ENCODE data around the gene PRKCZ.
A peak's percentile ranks its signal among the peaks of the same experiment; 100 is the strongest.

Gene PRKCZ

DNA sequence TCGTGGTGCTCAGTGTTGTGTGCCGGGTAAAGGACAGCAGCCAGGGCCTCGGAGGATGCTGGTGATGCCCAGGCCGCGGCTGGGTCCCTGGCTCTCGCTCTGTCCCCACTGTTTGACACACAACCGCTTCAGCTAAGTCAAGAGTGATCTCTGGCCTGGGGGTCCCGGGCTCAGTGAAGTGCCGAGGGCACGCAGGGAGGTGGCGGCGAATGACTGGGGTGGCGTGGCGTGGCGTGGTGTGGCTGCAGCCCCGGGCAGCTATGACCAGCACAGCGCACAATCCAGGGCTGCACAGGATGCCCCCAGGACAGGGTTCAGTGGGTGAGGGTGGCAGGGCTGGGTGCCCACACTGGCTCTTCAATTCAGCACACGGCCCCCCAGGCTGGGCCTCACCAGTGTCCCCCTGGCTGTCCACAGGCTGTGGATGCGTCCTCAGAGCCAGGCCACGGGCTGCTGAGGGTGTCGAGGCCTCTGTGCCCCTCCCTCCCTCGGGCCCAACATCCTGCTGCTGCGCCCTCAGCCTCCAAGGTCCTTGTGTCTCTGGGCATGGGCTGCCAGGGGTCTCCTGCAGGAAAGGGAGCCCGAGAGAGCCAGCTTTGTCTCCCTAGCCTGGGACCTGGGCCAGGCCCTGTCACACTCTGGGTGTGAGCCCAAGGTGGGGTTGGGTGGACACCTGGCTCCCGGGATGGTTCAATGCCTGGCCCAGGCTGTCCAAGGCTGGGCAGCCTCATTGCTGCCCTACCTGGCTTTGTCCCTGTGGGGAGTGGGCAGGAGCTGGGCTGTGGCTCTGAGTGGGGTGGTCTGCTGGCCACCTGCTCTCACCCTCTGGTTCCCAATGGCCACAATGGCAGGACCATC lies 165.9 kb downstream of the PRKCZ start:
- no peak for DNase-seq

- no peak for DNase-seq
These were observed 166.5 kb downstream of the PRKCZ start for GRCh38 chr1:2216767-2217058.

DNA sequence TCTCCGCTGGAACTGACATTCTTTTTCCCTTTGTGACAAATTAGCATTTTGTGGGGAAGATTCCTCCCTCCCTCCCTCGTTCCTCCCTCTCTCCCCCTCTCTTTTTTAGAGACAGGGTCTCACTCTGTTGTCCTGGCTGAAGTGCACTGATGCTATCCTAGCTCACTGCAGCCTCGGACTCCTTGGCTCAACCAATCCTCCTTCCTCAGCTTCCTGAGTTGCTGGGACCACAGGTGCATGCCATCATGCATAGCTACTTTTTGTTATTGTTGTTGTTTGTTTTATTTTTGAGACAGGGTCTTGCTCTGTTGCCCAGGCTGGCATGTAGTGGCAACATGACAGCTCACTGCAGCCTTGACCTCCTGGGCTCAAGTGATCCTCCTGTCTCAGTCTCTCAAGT lies 171.1 kb downstream of the PRKCZ start:
- no peak for DNase-seq

- no peak for DNase-seq
These were observed 174.0 kb downstream of the PRKCZ start for GRCh38 chr1:2224170-2224584.

DNA sequence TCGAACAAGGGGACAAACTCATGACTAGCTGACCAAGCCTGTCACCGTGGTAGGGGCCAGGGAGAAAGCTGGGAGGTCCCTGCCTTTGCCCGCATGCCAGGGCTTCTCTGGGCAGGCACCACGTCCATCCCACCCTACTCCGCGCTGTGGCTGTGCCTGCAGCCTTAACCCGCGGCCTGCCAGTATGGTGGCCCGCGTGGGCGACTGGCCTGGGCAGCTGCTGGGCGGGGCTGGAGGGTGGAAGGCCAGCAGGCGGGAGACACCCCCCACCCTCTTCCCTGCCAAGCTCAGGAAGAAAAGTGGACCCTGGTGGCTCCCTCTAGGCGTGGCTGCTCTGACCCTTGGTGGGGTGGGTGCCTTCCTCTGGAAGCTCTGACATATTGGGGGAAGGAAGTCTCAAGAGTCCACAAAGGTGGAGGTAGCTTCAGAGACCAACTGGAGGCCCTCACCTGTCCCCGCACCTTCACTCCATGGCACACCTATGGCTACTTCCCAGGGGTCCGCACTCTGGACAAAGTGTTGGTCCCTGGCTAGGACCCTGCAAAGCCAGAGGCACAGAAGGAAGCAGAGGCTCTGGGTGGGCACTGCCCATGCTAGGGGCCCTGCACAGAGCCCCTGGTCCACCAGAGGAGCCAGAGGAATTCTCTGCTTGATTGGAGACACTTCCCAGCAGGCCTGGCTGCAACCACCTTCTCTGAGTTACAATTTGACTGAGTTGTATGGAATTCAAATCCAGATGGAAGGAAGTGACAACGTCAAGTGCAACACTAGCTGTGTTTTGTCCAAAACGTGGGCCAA lies 174.6 kb downstream of the PRKCZ start:
- no peak for DNase-seq

GRCh38 chr1:2226525-2227345 lies 176.5 kb downstream of the PRKCZ start:
- DNase-seq: no peak

DNA sequence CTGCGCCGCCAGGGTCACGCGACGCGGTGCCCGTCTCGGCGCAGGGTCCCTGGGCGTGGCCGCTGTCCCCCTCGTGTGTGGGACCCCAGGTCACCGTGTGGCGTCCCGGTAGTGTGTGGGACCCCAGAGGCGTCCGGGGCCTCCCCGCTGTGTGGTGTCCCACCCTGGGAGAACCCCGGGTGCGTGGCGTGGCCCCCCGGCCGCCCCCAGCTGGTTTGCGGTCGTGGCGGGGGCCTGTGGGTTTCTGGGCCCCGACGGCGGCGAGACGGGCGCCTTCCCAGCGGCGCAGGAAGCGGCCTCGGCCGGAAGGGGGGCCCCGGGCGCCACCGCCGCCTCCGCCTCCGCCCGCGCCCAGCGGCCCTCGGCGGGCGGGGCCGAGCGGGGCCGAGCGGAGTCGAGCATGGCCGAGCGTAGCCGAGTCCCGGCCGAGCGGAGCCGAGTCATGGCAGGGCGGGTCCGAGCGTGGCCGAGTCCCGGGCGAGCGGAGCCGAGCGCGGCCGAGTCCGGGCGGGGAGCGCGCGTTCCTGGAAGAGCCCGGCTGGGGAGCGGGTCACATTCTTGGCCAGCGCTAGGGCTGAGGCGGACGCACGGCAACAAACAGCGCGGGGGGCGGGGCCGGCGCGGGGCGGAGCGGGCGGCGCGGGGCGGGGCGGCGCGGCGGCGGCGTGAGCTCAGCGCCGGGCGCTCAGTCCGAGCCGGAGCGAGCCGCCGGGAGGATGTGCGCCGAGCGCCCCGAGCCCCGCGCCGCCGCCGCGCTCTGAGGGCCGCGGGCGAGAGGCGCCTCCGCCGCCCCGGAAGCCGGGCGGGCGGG lies 177.3 kb downstream of the PRKCZ start:
- DNase-seq: peak; percentile 97

DNA sequence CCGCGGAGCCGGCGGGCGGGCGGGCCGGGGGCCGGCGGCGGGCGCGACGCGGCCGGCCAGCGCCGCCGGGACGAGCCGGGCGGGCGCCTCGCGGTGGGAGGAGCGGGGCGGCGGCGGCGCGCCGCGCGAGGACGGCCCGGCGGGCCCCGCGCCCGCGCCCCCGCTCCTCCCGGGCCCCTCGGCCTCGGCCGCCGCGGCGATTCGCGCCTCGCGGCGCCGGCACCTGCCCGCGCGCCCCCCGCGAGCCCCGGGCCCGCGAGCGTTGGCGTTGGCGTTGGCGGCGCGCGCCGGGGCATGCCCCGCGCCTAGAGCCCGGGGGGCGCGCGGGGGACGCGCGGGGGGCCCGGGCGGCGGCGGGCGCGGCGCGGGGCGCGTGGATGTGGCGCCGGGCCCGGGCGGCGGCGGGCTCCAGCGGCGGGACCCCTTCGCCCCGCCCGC lies 178.0 kb downstream of the PRKCZ start, which contains the start of gene SKI:
Gene SKI, plus strand, starts transcription at position 163 of the 438 bp plus-strand sequence. CDS start 448 bp downstream, outside the sequence.
- no peak for DNase-seq

- DNase-seq: peak; percentile 78
These were observed 178.5 kb downstream of the PRKCZ start for GRCh38 chr1:2228694-2229036.

DNA sequence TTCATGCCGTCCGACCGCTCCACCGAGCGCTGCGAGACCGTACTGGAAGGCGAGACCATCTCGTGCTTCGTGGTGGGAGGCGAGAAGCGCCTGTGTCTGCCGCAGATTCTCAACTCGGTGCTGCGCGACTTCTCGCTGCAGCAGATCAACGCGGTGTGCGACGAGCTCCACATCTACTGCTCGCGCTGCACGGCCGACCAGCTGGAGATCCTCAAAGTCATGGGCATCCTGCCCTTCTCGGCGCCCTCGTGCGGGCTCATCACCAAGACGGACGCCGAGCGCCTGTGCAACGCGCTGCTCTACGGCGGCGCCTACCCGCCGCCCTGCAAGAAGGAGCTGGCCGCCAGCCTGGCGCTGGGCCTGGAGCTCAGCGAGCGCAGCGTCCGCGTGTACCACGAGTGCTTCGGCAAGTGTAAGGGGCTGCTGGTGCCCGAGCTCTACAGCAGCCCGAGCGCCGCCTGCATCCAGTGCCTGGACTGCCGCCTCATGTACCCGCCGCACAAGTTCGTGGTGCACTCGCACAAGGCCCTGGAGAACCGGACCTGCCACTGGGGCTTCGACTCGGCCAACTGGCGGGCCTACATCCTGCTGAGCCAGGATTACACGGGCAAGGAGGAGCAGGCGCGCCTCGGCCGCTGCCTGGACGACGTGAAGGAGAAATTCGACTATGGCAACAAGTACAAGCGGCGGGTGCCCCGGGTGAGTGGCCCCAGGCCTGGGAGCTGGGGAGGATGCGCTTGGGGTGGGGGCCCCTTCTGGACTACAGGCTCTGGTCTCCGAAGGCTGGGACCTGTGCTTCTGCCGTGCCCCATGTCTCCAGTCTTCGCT lies 179.0 kb downstream of the PRKCZ start:
- peak; percentile 84 for DNase-seq

- DNase-seq: peak; percentile 77
These were observed 179.9 kb downstream of the PRKCZ start for GRCh38 chr1:2229911-2230731.

GRCh38 chr1:2230781-2231531 lies 180.7 kb downstream of the PRKCZ start:
- DNase-seq: peak; percentile 83

- DNase-seq: peak; percentile 92
These were observed 181.5 kb downstream of the PRKCZ start for GRCh38 chr1:2231532-2232254.

GRCh38 chr1:2232255-2232915 lies 182.2 kb downstream of the PRKCZ start:
- DNase-seq: no peak

GRCh38 chr1:2232916-2233438 lies 182.8 kb downstream of the PRKCZ start:
- no peak for DNase-seq

DNA sequence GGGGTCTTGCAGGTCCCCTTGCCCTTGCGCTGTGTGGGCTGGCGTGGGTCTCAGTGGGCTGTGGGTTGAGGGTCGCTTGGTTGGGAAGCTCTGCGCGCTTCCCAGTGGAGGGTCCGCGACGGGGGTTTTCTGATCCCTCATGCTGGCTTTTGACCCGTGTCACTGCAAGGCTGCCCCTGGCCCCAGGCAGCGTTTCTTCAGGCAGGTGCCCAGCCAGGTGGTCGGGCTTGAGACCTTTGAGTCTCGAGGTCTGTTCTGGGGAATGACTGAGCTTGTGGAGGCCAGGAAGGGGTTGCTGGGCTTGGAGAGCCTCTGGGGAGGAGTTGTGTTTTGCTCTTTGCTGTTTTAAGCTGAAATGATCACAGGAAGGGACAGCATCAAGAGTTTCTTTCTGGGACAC lies 183.3 kb downstream of the PRKCZ start:
- DNase-seq: no peak

DNA sequence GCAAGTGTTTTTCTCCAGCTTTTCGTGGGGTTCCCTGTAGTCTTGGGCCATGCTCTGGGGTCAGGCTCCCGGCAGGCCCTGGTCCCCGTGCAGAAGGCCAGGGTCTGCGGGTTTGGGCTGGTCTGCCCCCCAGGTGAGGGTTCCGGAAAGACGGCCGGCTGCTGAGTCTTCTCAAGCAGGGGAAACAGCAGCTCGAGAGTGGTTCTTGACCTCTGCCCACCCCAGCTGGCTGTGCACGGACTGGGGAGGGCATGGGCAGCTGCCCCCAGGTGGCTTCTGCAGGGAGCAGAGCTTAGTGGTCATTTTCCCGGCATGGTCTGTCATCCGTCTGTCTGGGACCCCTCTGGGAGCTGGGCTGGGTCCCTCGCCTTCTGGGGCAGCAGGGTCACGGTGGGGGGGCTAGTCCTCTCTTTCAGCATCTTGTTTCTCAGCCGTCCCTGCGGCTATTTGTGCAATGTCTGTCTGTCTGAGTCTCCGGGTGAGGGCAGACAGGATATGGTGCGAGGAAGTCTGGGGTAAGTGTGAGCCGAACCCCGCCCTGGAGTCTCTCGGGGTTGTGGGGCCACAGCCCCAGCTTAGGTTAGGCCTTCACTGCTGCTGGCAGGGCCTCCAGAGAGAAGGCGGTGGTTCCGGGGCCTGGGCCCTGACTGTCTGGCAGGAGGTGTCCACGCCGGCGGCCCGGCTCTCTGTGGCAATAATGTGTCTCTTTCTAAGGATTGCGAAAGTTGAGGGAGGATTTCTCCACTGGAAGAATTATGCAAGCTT lies 184.0 kb downstream of the PRKCZ start:
- DNase-seq: peak; percentile 87

- DNase-seq: peak; percentile 78
These were observed 184.5 kb downstream of the PRKCZ start for GRCh38 chr1:2234762-2235113.

Data from activated effector memory CD4-positive, alpha-beta T cell treated with anti-CD3 and anti-CD28 coated beads, Interleukin-2, amount 50 U/mL, for 16 hours (primary cell).